ENCODE measurements around the gene EXD1.

GRCh38 chr15:41169086-41169485 is 61.5 kb downstream of the EXD1 start:
- TF ChIP-seq CTCF (IDR thresholded peaks at IDR 0.05), result no peak
- no peak for TF ChIP-seq POLR2A (IDR thresholded peaks at IDR 0.05)

Measured in breast epithelium (tissue), 3 donors.